ENCODE data around the gene OAT.

DNA sequence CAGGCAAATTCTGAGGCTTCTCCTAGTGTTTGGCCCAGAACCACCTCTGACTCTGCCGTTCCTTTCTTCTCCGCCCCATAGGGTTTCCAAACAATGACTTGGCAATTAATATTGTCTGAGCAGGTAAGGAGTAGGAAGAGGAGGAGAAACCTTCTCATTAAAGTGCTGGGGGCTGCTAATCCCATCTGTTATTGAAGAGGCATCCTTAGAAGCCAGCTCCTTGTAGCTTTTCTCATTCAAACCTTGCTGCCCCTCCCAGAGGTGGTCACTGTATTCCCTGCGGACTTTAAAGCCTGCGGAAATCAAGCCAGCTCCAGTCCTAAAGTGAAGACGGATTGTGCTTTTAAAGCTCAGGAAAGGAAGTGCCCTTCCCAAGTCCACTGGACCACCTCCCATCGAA is 32.6 kb upstream of the OAT start:
- TF ChIP-seq, protein P1, sequence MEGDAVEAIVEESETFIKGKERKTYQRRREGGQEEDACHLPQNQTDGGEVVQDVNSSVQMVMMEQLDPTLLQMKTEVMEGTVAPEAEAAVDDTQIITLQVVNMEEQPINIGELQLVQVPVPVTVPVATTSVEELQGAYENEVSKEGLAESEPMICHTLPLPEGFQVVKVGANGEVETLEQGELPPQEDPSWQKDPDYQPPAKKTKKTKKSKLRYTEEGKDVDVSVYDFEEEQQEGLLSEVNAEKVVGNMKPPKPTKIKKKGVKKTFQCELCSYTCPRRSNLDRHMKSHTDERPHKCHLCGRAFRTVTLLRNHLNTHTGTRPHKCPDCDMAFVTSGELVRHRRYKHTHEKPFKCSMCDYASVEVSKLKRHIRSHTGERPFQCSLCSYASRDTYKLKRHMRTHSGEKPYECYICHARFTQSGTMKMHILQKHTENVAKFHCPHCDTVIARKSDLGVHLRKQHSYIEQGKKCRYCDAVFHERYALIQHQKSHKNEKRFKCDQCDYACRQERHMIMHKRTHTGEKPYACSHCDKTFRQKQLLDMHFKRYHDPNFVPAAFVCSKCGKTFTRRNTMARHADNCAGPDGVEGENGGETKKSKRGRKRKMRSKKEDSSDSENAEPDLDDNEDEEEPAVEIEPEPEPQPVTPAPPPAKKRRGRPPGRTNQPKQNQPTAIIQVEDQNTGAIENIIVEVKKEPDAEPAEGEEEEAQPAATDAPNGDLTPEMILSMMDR (IDR thresholded peaks at IDR 0.05), result no peak
- no peak for TF ChIP-seq POLR2A (IDR thresholded peaks at IDR 0.05)

Data from testis (tissue), 2 donors.